Bronchial epithelial cell (primary cell): ENCODE measurements around the gene CRADD. TPM values are rescaled to one million over a fixed set of nuclear protein-coding genes. Genes with fewer than 3 reads are reported as not detected.

ENCODE experiments used
- DNase-seq: peaks from one replicate; pipeline ENCODE4 v3.0.0-alpha.2; 2010; ENCODE audit warnings: low read depth
- FAIRE-seq: peaks from 2 replicates; lab custom pipeline; 2011; peaks lifted over from hg19 to GRCh38; lab: Jason Lieb, UNC
- H3K27me3 ChIP-seq: 2 replicates; pipeline ENCODE4 v1.5.1; 2011; ENCODE audit warnings: low read length; ENCODE audit not compliant: control insufficient read depth, insufficient read depth
- H3K36me3 ChIP-seq: 2 replicates; pipeline ENCODE4 v1.5.1; 2011; ENCODE audit warnings: low read length; ENCODE audit not compliant: control insufficient read depth, insufficient read depth
- H3K4me3 ChIP-seq: 2 replicates; pipeline ENCODE4 v1.5.1; 2011; ENCODE audit warnings: mild to moderate bottlenecking, low read depth, low read length, control low read depth
- total RNA-seq: library from RNA; depleted of rRNA; stranded (reverse); fragments of >200 nt; gene quantifications from 2 replicates; pipeline ENCODE4 v1.2.1, GENCODE V29; 2014
- TF ChIP-seq, protein P1 (sequence below): IDR thresholded peaks from 2 replicates; pipeline ENCODE4 v1.5.1; 2011; ENCODE audit warnings: mild to moderate bottlenecking, moderate library complexity, low read length, control low read depth, inconsistent platforms; ENCODE audit not compliant: insufficient read depth, severe bottlenecking

Gene CRADD
- total RNA-seq, 1 donor from 2014 or later: 11.8 TPM

GRCh38 chr12:93908264-93908663 is 231.1 kb downstream of the CRADD start:
- Histone ChIP-seq H3K36me3 (no peaks in the 10 kb centered on the region), H3K4me3 (no peak overlapping the region), H3K27me3 (no peaks in the 10 kb centered on the region)
- FAIRE-seq (no peak), DNase-seq (no peak)
- TF ChIP-seq, protein P1, sequence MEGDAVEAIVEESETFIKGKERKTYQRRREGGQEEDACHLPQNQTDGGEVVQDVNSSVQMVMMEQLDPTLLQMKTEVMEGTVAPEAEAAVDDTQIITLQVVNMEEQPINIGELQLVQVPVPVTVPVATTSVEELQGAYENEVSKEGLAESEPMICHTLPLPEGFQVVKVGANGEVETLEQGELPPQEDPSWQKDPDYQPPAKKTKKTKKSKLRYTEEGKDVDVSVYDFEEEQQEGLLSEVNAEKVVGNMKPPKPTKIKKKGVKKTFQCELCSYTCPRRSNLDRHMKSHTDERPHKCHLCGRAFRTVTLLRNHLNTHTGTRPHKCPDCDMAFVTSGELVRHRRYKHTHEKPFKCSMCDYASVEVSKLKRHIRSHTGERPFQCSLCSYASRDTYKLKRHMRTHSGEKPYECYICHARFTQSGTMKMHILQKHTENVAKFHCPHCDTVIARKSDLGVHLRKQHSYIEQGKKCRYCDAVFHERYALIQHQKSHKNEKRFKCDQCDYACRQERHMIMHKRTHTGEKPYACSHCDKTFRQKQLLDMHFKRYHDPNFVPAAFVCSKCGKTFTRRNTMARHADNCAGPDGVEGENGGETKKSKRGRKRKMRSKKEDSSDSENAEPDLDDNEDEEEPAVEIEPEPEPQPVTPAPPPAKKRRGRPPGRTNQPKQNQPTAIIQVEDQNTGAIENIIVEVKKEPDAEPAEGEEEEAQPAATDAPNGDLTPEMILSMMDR: no peak

DNA sequence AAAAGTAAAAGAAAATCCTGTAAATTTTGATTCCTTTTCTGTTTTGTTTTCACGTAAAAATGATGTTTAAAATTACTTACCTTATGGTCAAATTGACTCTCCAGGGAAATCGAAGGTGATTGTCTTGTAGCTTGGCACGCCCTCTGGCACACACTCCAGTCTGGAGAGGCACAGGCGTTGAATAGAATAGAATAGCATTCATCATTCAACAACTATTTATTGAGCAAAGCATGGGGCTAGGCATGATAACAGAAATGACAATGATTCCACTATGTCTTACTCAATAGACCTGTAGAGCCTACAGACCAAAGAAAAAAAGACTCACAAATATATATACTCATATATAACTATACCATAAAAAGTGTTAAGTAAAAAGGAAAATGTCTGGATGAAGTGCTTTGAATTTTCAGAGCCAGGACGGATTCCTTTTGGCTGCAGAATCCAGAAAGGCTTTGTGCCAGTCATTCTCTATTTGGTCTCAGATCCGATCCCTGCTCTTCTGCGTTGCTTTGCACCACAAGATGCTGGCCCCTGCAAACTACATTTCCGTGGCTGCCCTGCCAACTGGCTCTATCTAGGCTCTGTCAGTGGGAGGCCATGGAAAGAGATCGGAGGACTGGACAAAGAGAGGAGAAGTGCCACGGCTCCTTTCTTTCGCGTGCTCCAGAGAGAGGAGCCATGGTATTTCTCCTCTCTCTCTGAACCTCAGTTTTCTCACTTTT is 231.8 kb downstream of the CRADD start:
- TF ChIP-seq, protein P1: no peak
- Histone ChIP-seq H3K4me3 (no peak overlapping the region), H3K36me3 (no peaks in the 10 kb centered on the region), H3K27me3 (no peaks in the 10 kb centered on the region)
- FAIRE-seq (no peak), DNase-seq (peak; percentile 83)

GRCh38 chr12:93911396-93911795 is 234.2 kb downstream of the CRADD start:
- TF ChIP-seq, protein P1: no peak
- no peak for DNase-seq
- Histone ChIP-seq H3K27me3 (no peaks in the 10 kb centered on the region), H3K4me3 (no peak overlapping the region), H3K36me3 (no peaks in the 10 kb centered on the region)
- no peak for FAIRE-seq

DNA sequence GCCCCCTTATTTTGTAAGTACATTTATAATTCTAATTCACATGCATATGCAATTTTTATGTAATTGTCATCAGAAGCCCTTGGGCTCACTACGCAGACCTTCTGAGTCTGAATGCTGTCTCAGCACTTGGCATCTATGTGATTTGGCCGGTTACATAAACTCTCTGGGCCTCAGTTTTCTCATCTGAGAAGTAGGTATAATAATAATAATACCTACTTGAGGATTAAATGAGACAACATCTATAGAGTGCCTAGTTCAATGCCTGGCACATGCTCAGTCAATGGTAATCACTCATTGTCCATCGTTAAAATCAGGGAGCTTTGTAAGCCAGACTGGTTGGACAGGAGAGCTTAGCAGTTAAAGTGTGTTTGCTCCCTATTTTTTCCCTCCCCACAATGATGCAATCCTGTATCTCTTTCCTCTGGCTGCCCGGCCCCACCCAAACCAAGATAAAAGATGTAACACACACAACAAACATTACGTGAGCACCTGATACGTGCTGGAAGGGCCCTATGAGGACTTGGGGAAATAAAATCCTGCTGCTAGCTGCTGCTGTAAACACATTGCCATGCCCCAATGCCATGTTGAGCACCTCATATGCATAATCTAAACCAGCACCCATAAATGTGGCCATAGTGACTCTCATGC is 235.0 kb downstream of the CRADD start:
- H3K4me3 ChIP-seq: no peak overlapping the region
- peak; percentile 12 for DNase-seq
- FAIRE-seq: no peak
- H3K27me3 ChIP-seq: no peaks in the 10 kb centered on the region
- no peaks in the 10 kb centered on the region for H3K36me3 ChIP-seq
- TF ChIP-seq, protein P1: no peak

DNA sequence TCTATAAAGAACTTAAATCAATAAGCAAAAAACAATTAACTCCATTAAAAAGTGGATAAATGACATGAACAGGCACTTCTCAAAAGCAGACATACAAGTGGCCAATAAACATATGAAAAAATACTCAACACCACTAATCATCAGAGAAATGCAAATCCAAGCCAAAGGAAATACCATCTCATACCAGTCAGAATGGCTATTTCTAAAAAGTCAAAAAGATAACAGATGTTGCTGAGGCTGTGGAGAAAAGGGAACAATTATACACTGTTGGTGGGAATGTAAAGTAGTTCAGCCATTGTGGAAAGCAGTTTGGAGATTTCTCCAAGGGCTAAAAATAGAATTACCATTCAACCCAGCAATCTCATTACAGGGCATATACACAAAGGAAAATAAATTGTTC is 236.7 kb downstream of the CRADD start:
- DNase-seq: peak; percentile 15

More for the DNA sequence above, 236.7 kb downstream of the CRADD start:
- FAIRE-seq: no peak
- Histone ChIP-seq H3K36me3 (no peaks in the 10 kb centered on the region), H3K4me3 (no peak overlapping the region), H3K27me3 (no peaks in the 10 kb centered on the region)
- TF ChIP-seq, protein P1: no peak
